NCI-H1694 treated with DMSO at 0.1 percent for 48 hours (cell line): Measurements from ENCODE around the gene PLEKHA4.

Experiments used
- DNase-seq: peaks from one replicate; lab custom pipeline; 2025; lab: John Stamatoyannopoulos, UW

The PLEKHA4 gene

GRCh38 chr19:48830088-48830487, 38.3 kb downstream of the PLEKHA4 start:
- no peak for DNase-seq

DNA sequence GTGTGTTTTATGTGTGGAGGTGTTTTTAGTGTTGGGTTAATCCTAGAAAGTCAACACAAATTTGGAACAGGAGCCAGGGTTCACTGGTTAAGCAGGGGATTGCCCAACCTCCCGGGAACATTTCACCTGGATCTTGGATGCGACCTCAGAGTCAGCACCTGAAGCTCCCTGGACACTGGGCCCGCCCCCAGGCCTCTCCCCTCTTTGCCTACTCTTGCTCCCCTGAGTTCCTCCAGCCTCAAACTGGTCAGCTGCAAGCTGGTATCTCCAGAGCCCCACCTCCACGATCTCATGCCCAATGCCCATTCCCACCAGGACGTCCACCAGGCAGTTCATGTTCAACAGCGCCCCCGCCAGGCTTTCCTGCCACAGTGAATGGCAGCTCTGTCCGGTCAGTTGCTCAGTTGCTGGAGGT, 41.8 kb downstream of the PLEKHA4 start:
- DNase-seq = no peak

DNA sequence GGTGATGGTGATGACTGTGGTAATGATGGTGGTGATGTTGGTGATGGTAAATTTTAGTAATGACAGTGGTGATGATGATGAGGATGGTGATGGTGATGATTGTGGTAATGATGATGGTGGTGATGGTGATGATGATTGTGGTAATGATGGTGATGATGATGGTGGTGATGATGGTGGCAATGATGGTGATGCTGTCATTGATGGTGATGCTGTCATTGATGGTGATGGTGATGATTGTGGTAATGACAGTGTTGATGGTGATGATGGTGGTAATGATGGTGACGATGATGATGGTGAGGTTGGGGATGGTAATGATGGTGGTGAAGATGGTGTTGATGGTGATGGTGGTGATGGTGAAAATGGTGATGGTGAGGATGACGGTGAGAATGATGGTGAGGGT, 45.9 kb downstream of the PLEKHA4 start:
- DNase-seq = no peak

- no peak for DNase-seq
These were observed 46.8 kb downstream of the PLEKHA4 start for GRCh38 chr19:48821633-48822032.

DNA sequence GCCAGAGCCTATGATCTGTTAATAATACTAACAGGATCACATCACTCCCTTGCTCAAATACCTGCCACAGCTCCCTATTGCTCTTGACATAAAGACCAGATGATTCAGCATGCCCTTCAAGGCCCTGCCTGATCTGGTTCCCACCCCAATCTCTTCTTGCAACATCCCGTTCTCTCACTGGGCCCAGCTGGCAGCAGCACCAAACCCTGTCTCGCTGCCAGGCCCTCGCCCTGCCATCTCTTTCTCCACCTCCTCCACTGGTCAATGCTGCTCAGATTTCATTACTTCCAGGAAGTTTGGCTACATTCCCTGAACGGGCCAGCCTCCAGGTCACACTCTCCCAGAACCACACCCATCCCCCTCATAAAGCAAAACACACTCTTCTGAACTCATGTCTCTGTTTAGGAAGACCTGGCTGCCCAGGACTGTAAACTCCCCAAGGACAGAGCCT, 49.0 kb downstream of the PLEKHA4 start:
- DNase-seq = no peak

DNA sequence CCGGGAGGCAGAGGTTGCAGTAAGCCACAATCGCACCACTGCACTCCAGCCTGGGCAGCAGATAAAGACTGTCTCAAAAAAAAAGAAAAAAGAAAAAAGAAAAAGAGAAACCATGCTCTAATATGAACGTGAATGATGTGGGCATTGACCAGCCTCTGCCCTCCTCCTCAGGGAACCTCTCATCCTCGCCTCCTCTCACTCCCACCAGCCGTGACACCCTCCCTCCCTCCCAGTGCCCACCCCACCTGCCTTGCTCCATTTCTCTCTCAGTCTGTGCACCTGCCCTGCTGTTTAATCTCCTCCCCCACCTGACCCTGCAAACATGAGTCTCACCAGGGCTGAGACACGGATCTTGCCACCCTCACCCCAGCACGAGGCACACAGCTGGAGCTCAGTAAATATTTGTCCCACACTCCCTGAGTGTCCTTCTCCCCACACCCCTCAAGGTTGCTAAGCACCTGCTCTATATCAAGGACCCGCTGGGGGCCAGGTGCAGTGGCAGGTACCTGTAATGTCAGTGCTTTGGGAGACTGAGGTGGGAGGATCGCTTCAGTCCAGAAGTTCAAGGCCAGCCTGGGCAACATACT, 50.1 kb downstream of the PLEKHA4 start:
- no peak for DNase-seq

DNA sequence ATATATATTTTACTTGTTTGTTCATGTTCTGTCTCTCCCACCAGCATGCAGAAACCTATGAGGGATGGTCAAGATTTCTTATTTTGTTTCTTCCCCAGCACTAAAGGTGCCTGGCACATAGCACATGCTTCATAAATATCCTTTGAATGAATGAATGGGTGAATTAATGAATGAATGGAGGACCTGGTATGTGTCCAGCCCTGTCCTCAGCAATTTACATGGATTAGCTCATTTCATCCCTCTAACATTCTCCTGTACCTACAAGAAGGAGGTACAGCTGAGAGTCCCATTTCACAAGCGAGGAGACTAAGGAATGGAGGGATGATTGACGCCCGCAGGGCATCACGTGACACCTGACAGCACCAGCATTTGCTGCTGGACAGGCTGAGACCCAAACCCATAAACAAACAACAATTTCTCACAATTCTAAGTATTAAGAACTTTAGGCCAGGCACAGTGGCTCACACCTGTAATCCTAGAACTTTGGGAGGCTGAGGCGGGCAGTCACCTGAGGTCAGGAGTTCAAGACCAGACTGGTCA, 50.8 kb downstream of the PLEKHA4 start:
- DNase-seq = no peak

DNA sequence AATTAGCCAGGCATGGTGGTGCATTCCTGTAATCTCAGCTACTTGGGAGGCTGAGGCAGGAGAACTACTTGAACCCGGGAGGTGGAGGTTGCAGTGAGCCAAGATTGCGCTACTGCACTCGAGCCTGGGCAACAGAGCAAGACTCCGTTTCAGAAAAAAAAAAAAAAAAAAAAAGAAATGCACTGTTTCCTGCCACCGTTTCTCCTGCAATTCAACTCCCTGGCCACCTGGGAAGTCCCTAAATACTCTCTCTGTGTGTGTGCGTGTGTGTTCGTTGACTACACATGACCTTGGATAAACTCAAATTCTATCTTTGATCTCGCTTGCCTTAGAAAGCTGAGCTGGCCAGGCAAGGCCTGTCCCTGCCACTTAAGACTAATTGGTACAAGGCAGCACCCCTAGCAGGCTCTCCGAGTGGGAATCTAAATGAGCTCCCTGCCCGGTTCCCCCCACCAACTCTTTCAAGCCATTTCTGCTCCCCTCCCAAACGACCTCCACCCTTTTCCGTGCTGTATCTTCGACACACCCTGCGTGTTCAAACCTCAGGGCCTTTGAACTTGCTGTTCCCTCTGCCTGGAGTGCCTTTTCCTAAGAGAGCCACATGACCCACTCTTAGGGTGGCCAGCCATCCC, 52.4 kb downstream of the PLEKHA4 start:
- no peak for DNase-seq

- no peak for DNase-seq
These were observed 53.5 kb downstream of the PLEKHA4 start for GRCh38 chr19:48814895-48815294.

- no peak for DNase-seq
These were observed 55.1 kb downstream of the PLEKHA4 start for GRCh38 chr19:48813123-48813913.

DNA sequence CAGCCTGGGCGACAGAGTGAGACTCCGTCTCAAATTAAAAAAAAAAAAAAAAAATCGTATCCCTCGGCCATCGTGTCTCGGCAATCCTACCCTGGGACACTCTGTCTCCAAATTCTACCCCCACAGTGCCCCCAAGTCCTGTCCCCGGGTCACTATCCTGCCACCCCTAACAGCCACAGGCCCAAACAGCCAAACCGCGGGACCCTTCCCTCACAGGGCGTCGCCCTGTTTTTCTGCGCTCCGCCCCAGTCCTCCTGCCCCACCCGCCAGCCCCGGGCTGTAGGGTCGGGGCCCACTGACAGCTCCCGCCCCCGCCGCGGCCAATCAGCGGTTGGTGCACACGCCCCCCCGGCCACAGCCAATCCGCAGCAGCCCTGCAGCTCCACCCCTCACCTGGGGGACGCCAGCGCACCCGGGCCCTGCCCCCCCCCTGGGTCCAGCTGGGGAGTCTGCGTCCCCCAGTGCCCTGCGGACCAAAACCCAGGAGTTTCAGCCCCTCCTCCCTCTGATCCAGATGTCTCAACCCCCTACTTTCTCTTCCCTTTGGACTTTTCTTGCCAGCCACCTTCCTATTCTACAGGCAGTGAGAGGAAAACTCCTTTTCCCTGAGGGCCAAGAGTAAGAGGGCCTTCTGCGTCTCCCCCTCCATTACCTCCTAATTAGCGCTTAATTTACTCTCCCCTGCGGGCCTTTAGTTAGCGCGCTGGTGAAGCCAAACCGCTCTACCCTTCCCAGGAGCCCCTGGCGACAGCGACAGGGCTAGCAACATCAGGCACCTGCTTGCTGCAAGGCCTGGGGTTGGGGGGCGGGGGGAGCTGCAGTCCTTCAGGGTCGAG, 56.1 kb downstream of the PLEKHA4 start:
- DNase-seq = peak; percentile 59

DNA sequence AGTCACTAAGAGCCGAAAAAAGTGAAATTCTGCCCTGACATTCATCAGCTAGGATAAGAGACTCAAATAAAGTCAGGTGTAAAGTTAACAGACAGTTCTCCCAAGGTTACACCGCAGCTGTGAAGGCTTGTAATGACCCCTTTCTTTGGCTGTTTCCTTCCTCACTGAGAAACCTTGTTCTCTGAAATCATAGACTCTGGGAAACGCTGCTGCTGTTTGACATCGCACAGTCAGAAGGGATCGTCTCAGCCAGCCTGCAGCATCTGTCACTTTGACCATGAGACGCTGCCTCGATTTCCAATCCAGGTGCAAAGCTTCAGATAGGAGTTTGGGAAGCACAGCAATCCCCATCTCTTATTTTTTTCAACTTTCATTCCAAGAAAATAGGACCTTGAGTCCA, 58.3 kb downstream of the PLEKHA4 start:
- DNase-seq = no peak

DNA sequence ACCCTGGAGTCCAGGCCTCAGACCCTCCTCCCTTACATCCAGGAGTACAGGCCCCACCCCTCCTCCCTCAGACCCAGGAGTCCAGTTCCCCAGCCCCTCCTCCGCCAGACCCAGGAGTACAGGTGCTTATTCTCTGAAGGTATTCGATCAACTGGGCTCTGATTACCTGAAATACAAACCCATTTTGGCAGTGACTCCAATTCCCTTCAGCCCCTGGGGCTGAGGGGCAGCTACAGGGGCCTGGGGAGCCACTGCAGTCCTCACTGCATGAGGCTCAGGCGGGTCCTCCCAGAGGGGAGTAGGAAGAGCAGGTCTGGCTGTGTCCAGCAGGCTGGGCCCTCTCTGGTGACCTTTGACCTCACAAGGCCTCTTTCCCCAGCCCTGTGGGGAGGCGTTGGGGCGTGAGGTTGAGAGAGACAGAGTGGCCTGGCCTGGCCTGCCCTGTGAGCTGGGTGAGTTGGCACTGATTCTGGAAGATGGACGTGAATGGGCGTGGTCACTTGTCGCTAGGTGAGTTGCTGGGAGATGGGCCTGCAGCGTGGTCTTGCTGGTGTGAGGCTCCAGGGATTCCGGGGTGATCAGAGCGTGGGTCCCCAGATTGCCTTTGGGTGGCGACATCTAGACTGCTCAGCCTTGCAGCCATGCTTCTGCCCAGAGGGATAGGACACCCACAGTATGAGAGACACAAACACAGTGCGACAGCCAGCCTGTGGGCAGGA, 60.7 kb downstream of the PLEKHA4 start:
- no peak for DNase-seq

GRCh38 chr19:48806818-48807589, 61.4 kb downstream of the PLEKHA4 start:
- DNase-seq = no peak

- DNase-seq = no peak
These were observed 61.9 kb downstream of the PLEKHA4 start for GRCh38 chr19:48806518-48806817.

- no peak for DNase-seq
These were observed 63.0 kb downstream of the PLEKHA4 start for GRCh38 chr19:48805452-48805851.

GRCh38 chr19:48804496-48804895, 63.9 kb downstream of the PLEKHA4 start:
- no peak for DNase-seq

- no peak for DNase-seq
These were observed 65.8 kb downstream of the PLEKHA4 start for GRCh38 chr19:48802623-48803022.

GRCh38 chr19:48799358-48800300, 68.8 kb downstream of the PLEKHA4 start:
- DNase-seq = no peak

DNA sequence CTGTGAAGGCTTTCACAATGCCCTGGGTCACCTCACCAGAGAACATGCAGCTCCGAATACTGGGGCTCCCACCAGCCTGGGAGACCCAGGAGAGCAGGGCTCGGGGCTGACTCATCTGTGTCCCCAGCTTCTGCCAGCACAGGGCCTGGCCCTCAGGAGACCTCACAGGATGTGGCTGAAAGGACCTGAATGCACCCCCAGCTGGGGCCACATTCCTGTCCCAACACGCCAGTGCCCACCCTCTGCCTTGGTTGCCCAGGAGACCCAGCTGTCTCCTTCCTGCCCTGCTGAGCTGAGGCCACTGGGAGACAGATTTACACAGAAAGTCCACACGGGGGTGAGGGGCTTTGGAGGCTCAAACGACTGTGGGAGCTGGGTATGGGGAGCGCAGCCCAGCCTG, 69.5 kb downstream of the PLEKHA4 start:
- DNase-seq = no peak
